Inflammatory macrophage (primary cell): Measurements from ENCODE around the gene LGALS3BP.
A peak's percentile ranks its signal among the peaks of the same experiment; 100 is the strongest.
"Not testable (repeated sequence)": the region's sequence is repeated elsewhere in the genome, so short reads cannot be mapped to it uniquely, and the experiment has no call there.

Experiments
- DNase-seq, 2 donors: peaks; one replicate each; pipeline ENCODE4 v3.0.0-alpha.2; 2020 to 2022

Gene LGALS3BP

GRCh38 chr17:78961571-78961970 is 18.2 kb downstream of the LGALS3BP start:
- DNase-seq, result no peak

GRCh38 chr17:78960928-78961327 is 18.8 kb downstream of the LGALS3BP start:
- DNase-seq, result no peak

GRCh38 chr17:78959803-78960202 is 19.9 kb downstream of the LGALS3BP start:
- DNase-seq, result no peak

GRCh38 chr17:78958641-78959127 is 21.0 kb downstream of the LGALS3BP start:
- DNase-seq, result peak in 1 of 2 donors; percentile 37

- DNase-seq, result no peak
Measured at GRCh38 chr17:78957128-78957527, 22.6 kb downstream of the LGALS3BP start.

GRCh38 chr17:78956254-78956653 is 23.5 kb downstream of the LGALS3BP start:
- DNase-seq, result no peak

- no peak for DNase-seq
Measured at GRCh38 chr17:78954684-78955083, 25.0 kb downstream of the LGALS3BP start.

GRCh38 chr17:78953356-78954350 is 26.1 kb downstream of the LGALS3BP start:
- no peak for DNase-seq

GRCh38 chr17:78952706-78953105 is 27.0 kb downstream of the LGALS3BP start:
- no peak for DNase-seq

- DNase-seq, result no peak
Measured at GRCh38 chr17:78951967-78952551, 27.7 kb downstream of the LGALS3BP start.

GRCh38 chr17:78950870-78951269 is 28.9 kb downstream of the LGALS3BP start:
- DNase-seq, result no peak

GRCh38 chr17:78947235-78948149 is 32.2 kb downstream of the LGALS3BP start:
- peak in 1 of 2 donors; percentile 19 for DNase-seq

GRCh38 chr17:78946631-78947030 is 33.1 kb downstream of the LGALS3BP start:
- peak in 1 of 2 donors; percentile 13 for DNase-seq

- no peak for DNase-seq
Measured at GRCh38 chr17:78946131-78946530, 33.6 kb downstream of the LGALS3BP start.

- DNase-seq, result not testable (repeated sequence)
Measured at GRCh38 chr17:78945455-78945854, 34.3 kb downstream of the LGALS3BP start.

- no peak for DNase-seq
Measured at GRCh38 chr17:78944956-78945355, 34.8 kb downstream of the LGALS3BP start.

- DNase-seq, result no peak
Measured at GRCh38 chr17:78944026-78944425, 35.7 kb downstream of the LGALS3BP start.

GRCh38 chr17:78940708-78941107 is 39.0 kb downstream of the LGALS3BP start:
- no peak for DNase-seq

- DNase-seq, result no peak
Measured at GRCh38 chr17:78940258-78940657, 39.5 kb downstream of the LGALS3BP start.

- no peak for DNase-seq
Measured at GRCh38 chr17:78939615-78940014, 40.1 kb downstream of the LGALS3BP start.

GRCh38 chr17:78937561-78937960 is 42.2 kb downstream of the LGALS3BP start:
- DNase-seq, result no peak
